GM18508 (cell line): ENCODE measurements around the gene TENT4A.

Source experiments
- ATAC-seq: cut with Tn5 transposase; IDR thresholded peaks from one replicate; pipeline ENCODE4 v1.9.1; 2021; ENCODE audit warnings: moderate number of reproducible peaks; ENCODE audit not compliant: insufficient read depth, unreplicated experiment

The TENT4A gene

GRCh38 chr5:6729386-6730310 lies 16.4 kb downstream of the TENT4A start:
- ATAC-seq = no peak

GRCh38 chr5:6730407-6730806 lies 17.2 kb downstream of the TENT4A start:
- peak; percentile 24 for ATAC-seq

GRCh38 chr5:6730807-6731206 lies 17.6 kb downstream of the TENT4A start:
- ATAC-seq = no peak

- no peak for ATAC-seq
Measured at GRCh38 chr5:6731465-6732237, 18.4 kb downstream of the TENT4A start.

DNA sequence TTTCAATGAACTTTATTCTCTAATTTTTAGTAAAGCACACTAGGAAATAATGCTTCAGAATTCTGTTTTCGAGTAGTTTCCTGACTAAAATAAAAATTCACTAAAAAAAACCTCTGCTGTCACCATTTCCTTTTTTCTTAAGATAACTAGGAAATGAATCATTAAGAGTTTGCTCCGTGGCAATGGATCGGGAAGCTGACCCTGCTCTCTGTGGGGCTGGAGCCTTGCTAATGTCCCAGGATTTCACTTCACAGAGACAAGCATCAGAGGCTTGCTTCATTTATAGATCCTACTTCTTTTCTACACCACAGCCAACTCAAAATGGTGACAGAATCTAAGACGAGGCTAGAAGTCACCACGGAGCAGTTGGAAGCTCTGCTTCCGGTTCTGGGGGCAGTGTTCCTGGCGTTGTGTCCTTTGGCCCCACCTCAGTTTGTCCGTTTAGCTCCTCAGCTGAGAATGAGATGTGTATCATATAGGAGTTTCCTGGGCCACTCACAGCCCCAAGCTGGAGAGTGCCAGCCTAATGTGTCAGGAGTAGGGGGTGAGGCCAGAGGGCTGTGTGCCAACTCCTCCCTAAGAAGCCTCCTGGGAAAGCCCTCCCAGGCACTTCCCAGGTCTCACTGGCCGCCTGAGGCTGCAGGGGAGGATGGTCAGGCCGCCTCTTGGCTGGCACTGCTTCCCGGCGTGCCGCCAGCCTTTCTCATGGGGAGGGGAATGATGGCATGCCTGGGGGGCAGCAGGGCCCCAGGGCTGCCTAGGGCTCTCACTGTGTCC lies 19.6 kb downstream of the TENT4A start:
- ATAC-seq = no peak

DNA sequence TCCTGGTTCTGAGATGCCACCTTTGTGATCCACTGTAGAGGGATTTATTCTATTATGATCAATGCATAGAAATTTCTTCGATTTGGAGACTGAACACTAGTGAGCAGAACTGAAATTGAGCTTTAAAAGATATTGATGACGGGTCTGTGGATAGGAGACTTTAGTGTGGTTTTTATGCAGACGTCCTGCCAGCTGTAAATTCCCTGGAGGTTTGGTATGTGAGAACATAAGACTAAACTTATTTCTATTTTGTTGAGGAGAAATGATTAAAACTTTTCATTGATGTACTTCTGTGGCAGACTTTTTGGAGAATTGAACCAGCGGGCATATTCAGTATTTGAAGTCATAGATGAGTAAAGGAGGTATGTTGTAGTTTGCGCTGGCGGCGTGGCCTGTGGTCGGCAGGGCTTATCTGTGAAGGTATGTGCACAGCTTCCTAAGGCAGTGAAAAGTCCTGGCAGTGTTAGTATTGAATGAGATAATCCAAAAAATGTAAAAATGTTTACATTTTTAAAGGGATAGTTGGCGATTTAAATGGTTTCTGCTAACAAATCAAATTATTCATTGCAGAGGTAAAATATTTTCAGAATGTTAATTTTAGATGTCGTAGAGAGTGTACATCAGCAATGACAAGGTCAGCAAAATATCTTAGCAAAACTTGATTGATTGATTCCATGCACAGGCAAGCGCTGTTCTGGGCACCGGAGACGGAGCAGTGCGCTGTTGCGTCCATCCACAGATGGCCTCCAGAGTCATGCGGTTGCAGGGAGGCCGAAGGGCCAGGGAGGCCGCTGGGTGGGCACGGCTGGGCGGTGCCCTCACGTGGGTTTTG lies 20.4 kb downstream of the TENT4A start:
- ATAC-seq = no peak

GRCh38 chr5:6734243-6734700 lies 21.0 kb downstream of the TENT4A start:
- ATAC-seq = no peak

GRCh38 chr5:6734781-6735180 lies 21.5 kb downstream of the TENT4A start:
- ATAC-seq = no peak

- ATAC-seq = no peak
Measured at GRCh38 chr5:6736106-6736505, 22.9 kb downstream of the TENT4A start.

DNA sequence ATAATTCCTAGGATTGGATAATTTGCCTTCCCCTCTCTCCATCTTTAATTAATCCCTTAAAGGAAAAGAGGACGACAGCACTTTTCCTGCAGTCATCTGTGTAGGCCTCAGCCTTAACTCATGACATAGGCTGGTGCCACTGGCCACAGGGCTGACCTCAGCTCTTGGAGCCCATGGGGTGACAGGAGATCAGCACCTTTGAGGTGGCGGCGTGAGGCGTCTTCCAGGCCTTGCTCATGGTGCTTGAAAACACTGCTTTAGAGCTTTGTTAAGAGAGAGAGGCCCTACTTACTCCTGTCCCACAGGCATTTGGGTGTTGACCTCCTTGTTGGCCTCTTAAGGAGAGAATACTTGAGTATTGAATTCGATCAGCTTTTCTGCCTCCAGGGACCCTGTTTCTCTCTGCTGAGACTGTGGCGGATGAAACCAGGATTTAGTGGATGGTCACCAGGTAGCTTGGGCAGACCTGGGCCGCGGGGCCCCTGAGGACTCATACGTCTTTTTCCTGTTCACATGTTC lies 23.4 kb downstream of the TENT4A start:
- ATAC-seq = no peak

DNA sequence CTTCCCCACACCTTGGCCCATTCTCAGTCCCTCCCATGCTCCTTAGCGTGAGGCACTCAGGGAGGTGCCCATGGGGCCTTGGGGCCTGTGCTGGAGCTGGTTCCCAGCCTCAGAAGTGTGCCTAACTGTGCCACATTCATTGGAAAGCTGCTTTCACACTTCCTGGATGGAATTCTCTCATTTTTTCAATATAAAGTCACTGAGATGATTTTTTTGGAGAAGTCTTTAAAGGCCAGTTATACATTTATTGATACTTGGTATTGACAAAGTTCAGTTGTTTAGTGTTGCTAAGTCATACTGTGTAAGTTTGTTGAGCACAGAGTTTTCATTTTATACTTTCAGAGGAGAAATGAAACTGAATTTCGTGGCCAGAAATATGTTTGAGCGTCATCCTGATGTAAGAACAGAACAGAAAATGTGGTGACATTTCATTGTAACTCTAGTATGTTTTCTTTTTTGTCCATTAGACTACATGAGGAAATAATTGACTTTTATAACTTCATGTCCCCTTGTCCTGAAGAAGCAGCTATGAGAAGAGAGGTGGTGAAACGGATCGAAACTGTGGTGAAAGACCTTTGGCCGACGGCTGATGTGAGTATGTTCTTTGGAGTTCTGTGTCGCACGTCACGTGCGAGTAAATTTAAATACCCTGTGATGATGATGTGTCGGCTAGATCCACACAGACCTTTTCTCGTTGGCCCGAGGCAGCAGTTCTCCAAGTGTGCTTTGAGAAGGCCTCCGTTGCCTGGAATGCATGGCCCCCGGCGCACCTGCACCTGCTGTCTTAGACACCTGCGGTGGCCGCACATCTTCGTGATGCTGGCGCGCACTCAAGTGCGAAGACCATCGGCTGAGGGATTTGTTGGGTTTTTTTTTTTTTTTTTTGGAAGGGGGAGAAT lies 24.1 kb downstream of the TENT4A start:
- peak; percentile 92 for ATAC-seq

GRCh38 chr5:6739603-6740002 lies 26.4 kb downstream of the TENT4A start:
- no peak for ATAC-seq

- ATAC-seq = no peak
Measured at GRCh38 chr5:6740586-6741150, 27.4 kb downstream of the TENT4A start.

DNA sequence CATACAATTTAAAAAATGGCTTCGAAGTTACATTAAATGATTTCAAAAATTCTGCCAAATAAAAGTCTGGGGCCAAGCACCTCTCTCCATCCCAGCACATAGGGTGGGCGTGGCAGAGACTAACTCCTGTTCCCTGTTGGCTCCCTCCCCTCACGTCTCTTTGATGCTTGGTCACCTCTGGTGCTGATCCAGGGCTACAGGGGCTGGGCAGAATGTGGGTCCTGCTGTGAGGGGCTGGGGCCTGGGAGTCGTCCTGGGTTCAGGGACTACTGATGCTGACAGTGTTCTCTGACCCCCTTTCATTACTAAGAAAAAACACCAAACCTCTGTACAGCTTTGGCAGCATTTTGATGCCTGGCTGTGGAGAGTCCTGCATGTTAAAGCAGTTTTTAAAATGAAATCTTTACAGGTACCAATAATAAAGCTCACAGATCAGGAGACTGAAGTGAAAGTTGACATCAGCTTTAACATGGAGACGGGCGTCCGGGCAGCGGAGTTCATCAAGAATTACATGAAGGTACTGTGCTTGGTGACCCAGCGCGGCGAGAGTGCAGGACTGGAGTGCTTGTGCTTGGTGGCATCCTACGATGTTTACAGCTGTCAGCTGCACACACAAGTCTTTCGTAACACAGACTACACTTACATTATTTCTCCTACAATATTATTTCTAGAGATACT lies 29.0 kb downstream of the TENT4A start:
- no peak for ATAC-seq

DNA sequence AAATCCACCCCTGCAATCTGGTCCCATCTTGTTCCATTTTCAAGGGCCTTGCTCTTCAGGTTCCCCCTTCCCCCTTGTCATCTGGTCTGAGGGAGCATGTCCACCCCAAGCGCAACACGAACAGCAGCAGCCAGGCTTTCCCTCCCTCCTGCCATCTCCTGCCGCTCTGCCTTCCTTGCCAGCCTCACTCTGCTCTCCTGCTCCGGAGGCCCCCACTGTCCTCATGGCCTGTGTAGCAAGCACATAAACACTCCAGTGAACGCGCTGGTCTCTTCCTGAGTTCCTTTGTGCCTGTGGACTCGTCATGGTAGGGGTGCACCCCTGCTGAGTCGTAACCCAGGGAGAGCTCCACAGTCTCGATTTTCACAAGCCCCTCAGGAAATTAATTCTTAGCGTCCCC lies 29.9 kb downstream of the TENT4A start:
- no peak for ATAC-seq

GRCh38 chr5:6744841-6745705 lies 31.8 kb downstream of the TENT4A start:
- ATAC-seq = no peak
